GM12878 (cell line): ENCODE results near the gene CCL4. TPM values are rescaled to one million over a fixed set of nuclear protein-coding genes. Genes with fewer than 3 reads are reported as not detected.

Experiments used
- CBX3 ChIP-seq: fragments of 200-600 bp; sonication (generic); IDR thresholded peaks from 2 replicates; pipeline ENCODE4 v1.6.1; 2016; ENCODE audit warnings: low read depth, borderline replicate concordance
- CREB1 ChIP-seq: IDR thresholded peaks from 2 replicates; pipeline ENCODE4 v1.6.1; 2012; ENCODE audit warnings: low read depth, mild to moderate bottlenecking, inconsistent platforms
- GABPA ChIP-seq: IDR thresholded peaks from 2 replicates; pipeline ENCODE4 v1.6.1; 2014; ENCODE audit warnings: antibody characterized with exemption, low read depth, mild to moderate bottlenecking, inconsistent platforms
- LARP7 ChIP-seq: fragments of 450-650 bp; IDR thresholded peaks from 2 replicates; pipeline ENCODE4 v1.6.1; 2017; ENCODE audit warnings: mild to moderate bottlenecking
- MAX ChIP-seq: IDR thresholded peaks from 2 replicates; pipeline ENCODE4 v1.6.1; 2012; ENCODE audit warnings: low read depth, low read length, improper control_type of control experiment
- MYB ChIP-seq: fragments of 150-350 bp; IDR thresholded peaks from 2 replicates; pipeline ENCODE4 v1.6.1; 2014; ENCODE audit warnings: mild to moderate bottlenecking, low read depth, low read length, borderline replicate concordance
- MYC ChIP-seq: IDR thresholded peaks from 2 replicates; pipeline ENCODE4 v1.6.1; 2011; ENCODE audit warnings: mild to moderate bottlenecking, low read length, moderate library complexity, inconsistent platforms; ENCODE audit not compliant: insufficient read depth, insufficient replicate concordance, insufficient read length, severe bottlenecking
- RELB ChIP-seq: fragments of 450-650 bp; IDR thresholded peaks from 2 replicates; pipeline ENCODE4 v1.6.1; 2017; ENCODE audit warnings: low read depth, mild to moderate bottlenecking, moderate library complexity
- SIN3A ChIP-seq: IDR thresholded peaks from 2 replicates; pipeline ENCODE4 v1.6.1; 2012; ENCODE audit warnings: low read depth, low read length, improper control_type of control experiment
- SIX5 ChIP-seq: IDR thresholded peaks from 2 replicates; pipeline ENCODE4 v1.6.1; 2011; ENCODE audit warnings: mild to moderate bottlenecking, low read depth, low read length, moderate library complexity; ENCODE audit not compliant: severe bottlenecking
- ZZZ3 ChIP-seq: IDR thresholded peaks from 2 replicates; pipeline ENCODE4 v1.6.1; 2011; ENCODE audit warnings: low read depth; ENCODE audit not compliant: control insufficient read depth, insufficient read length
- polyA plus RNA-seq, 11 experiments: library from polyadenylated mRNA; depleted of rRNA in 4 of 11; unstranded in 6 of 11; stranded (reverse) in 5 of 11; fragments of >200 nt; fragmentation: Nextera tagmentation in 4 of 11; fragmentation: Illumina TruSeq in 1 of 11; extraction: Ambion mirVana in 4 of 11; extraction: Trizol in 1 of 11; gene quantifications; 1 replicate in 1 of 11; 2 replicates in 10 of 11; pipeline versions ENCODE4 v1.2.1 to v1.2.3, GENCODE V29; 2011 to 2016; ENCODE audit warnings: inconsistent platforms in 2 of 11, missing spikeins in 2 of 11, low read depth in 1 of 11
- total RNA-seq, 4 experiments: library from RNA; depleted of rRNA in 3 of 4; stranded (reverse); fragments of >200 nt in 3 of 4; fragmentation: Illumina TruSeq in 1 of 4; extraction: Trizol in 1 of 4; gene quantifications; 2 replicates each; pipeline versions ENCODE4 v1.2.1 to v1.2.3, GENCODE V29; 2013 to 2021
- TF ChIP-seq, protein P1 (sequence below): fragments of 450-650 bp; IDR thresholded peaks from 2 replicates; pipeline ENCODE4 v1.6.1; 2017; ENCODE audit warnings: mild to moderate bottlenecking
- TF ChIP-seq, protein P2 (sequence below): IDR thresholded peaks from 2 replicates; pipeline ENCODE4 v1.6.1; 2012; ENCODE audit warnings: improper control_type of control experiment, low read depth, low read length; ENCODE audit not compliant: insufficient replicate concordance
- TF ChIP-seq, protein P3 (sequence below): fragments of 450-650 bp; IDR thresholded peaks from 2 replicates; pipeline ENCODE4 v1.6.1; 2017; ENCODE audit warnings: mild to moderate bottlenecking, moderate library complexity

CCL4 gene
- total and polyA plus RNA-seq, 10 of the 15 experiments (the other 5 are each of a cell fraction or from before 2014, with no cell fraction given) = 18.7 to 741 (median 79.4) TPM

DNA sequence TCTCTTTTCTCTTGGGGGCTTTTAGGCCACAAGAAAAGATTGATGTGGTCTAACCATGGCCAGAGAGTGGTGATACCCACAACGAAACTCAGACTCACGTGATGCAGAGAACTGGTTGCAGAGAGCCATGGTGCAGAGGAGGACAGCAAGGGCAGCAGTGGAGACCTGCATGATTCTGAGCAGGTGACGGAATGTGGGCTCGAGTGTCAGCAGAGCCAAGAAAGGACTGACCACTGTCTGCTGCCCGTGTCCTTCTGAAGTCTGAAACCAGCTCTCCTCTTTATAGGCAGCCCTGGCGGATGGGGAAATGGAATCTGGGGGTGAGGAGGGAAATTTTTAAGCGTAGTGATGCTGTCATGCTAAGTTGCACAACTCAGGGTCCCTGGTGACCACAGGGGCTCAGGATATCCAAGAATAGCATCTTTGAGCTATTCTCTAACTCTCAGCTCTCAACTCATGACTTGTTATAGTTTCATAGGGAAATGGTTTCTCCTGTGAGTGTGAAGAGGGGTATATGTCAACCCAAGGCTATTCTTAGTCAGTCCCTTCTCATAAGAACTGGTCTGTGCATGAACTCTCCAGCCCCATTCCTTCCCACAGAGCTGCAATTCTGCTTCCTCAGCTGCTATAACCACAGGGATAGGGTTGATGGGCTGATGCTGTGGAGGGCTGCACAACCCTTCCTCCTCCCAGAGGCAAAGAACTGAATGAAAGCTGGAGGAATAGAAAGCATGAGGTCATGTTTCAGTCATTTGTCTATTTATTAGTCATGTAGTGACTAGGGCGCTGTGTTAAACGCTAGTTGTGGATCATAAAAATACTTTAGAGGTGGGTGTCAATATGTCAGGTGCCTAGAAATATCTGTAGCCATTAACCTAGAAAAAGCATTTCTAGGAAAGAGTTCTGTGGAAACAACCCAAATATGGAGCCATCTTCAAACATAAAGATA lies 13.5 kb upstream of the CCL4 start, which contains the start of gene CCL3 (continued):
- TF ChIP-seq, protein P1, sequence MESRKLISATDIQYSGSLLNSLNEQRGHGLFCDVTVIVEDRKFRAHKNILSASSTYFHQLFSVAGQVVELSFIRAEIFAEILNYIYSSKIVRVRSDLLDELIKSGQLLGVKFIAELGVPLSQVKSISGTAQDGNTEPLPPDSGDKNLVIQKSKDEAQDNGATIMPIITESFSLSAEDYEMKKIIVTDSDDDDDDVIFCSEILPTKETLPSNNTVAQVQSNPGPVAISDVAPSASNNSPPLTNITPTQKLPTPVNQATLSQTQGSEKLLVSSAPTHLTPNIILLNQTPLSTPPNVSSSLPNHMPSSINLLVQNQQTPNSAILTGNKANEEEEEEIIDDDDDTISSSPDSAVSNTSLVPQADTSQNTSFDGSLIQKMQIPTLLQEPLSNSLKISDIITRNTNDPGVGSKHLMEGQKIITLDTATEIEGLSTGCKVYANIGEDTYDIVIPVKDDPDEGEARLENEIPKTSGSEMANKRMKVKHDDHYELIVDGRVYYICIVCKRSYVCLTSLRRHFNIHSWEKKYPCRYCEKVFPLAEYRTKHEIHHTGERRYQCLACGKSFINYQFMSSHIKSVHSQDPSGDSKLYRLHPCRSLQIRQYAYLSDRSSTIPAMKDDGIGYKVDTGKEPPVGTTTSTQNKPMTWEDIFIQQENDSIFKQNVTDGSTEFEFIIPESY = no peak
- TF ChIP-seq LARP7 (no peak), SIN3A (no peak), RELB (peak; percentile 97), MYB (0 out of 2 replicates have a peak, but pooled peaks have one; percentile 21), GABPA (peak; percentile 74), ZZZ3 (no peak), MYC (no peak), MAX (peak; percentile 20; the same call in 1 of the 2 replicates), CBX3 (no peak), SIX5 (no peak), CREB1 (peak; percentile 66)
- TF ChIP-seq, protein P2, sequence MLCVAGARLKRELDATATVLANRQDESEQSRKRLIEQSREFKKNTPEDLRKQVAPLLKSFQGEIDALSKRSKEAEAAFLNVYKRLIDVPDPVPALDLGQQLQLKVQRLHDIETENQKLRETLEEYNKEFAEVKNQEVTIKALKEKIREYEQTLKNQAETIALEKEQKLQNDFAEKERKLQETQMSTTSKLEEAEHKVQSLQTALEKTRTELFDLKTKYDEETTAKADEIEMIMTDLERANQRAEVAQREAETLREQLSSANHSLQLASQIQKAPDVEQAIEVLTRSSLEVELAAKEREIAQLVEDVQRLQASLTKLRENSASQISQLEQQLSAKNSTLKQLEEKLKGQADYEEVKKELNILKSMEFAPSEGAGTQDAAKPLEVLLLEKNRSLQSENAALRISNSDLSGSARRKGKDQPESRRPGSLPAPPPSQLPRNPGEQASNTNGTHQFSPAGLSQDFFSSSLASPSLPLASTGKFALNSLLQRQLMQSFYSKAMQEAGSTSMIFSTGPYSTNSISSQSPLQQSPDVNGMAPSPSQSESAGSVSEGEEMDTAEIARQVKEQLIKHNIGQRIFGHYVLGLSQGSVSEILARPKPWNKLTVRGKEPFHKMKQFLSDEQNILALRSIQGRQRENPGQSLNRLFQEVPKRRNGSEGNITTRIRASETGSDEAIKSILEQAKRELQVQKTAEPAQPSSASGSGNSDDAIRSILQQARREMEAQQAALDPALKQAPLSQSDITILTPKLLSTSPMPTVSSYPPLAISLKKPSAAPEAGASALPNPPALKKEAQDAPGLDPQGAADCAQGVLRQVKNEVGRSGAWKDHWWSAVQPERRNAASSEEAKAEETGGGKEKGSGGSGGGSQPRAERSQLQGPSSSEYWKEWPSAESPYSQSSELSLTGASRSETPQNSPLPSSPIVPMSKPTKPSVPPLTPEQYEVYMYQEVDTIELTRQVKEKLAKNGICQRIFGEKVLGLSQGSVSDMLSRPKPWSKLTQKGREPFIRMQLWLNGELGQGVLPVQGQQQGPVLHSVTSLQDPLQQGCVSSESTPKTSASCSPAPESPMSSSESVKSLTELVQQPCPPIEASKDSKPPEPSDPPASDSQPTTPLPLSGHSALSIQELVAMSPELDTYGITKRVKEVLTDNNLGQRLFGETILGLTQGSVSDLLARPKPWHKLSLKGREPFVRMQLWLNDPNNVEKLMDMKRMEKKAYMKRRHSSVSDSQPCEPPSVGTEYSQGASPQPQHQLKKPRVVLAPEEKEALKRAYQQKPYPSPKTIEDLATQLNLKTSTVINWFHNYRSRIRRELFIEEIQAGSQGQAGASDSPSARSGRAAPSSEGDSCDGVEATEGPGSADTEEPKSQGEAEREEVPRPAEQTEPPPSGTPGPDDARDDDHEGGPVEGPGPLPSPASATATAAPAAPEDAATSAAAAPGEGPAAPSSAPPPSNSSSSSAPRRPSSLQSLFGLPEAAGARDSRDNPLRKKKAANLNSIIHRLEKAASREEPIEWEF = peak; percentile 92
- TF ChIP-seq, protein P3, sequence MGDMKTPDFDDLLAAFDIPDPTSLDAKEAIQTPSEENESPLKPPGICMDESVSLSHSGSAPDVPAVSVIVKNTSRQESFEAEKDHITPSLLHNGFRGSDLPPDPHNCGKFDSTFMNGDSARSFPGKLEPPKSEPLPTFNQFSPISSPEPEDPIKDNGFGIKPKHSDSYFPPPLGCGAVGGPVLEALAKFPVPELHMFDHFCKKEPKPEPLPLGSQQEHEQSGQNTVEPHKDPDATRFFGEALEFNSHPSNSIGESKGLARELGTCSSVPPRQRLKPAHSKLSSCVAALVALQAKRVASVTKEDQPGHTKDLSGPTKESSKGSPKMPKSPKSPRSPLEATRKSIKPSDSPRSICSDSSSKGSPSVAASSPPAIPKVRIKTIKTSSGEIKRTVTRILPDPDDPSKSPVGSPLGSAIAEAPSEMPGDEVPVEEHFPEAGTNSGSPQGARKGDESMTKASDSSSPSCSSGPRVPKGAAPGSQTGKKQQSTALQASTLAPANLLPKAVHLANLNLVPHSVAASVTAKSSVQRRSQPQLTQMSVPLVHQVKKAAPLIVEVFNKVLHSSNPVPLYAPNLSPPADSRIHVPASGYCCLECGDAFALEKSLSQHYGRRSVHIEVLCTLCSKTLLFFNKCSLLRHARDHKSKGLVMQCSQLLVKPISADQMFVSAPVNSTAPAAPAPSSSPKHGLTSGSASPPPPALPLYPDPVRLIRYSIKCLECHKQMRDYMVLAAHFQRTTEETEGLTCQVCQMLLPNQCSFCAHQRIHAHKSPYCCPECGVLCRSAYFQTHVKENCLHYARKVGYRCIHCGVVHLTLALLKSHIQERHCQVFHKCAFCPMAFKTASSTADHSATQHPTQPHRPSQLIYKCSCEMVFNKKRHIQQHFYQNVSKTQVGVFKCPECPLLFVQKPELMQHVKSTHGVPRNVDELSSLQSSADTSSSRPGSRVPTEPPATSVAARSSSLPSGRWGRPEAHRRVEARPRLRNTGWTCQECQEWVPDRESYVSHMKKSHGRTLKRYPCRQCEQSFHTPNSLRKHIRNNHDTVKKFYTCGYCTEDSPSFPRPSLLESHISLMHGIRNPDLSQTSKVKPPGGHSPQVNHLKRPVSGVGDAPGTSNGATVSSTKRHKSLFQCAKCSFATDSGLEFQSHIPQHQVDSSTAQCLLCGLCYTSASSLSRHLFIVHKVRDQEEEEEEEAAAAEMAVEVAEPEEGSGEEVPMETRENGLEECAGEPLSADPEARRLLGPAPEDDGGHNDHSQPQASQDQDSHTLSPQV = no peak
